Osteocyte (in vitro differentiated cells): Measurements from ENCODE around the gene NUP88. TPM values are rescaled to one million over a fixed set of nuclear protein-coding genes. Genes with fewer than 3 reads are reported as not detected.
"Not testable (repeated sequence)": the region's sequence is repeated elsewhere in the genome, so short reads cannot be mapped to it uniquely, and the experiment has no call there.

Experiments used
- DNase-seq: peaks from one replicate; pipeline ENCODE4 v3.0.0; 2021; ENCODE audit warnings: mixed read lengths; ENCODE audit not compliant: unreplicated experiment; ENCODE audit errors: extremely low spot score
- H3K27ac Mint-ChIP-seq: one replicate; pipeline ENCODE4 v1.8.0; 2021; ENCODE audit warnings: mild to moderate bottlenecking, mixed read lengths; ENCODE audit not compliant: unreplicated experiment
- H3K27me3 Mint-ChIP-seq: one replicate; pipeline ENCODE4 v1.8.0; 2021; ENCODE audit warnings: mixed read lengths; ENCODE audit not compliant: unreplicated experiment
- H3K36me3 Mint-ChIP-seq: one replicate; pipeline ENCODE4 v1.8.0; 2021; ENCODE audit warnings: mixed read lengths; ENCODE audit not compliant: unreplicated experiment
- H3K4me1 Mint-ChIP-seq: one replicate; pipeline ENCODE4 v1.8.0; 2021; ENCODE audit warnings: mixed read lengths; ENCODE audit not compliant: unreplicated experiment
- H3K4me3 Mint-ChIP-seq: one replicate; pipeline ENCODE4 v1.8.0; 2021; ENCODE audit warnings: mild to moderate bottlenecking, moderate library complexity, mixed read lengths; ENCODE audit not compliant: unreplicated experiment
- H3K9me3 Mint-ChIP-seq: one replicate; pipeline ENCODE4 v1.8.0; 2021; ENCODE audit warnings: mixed read lengths; ENCODE audit not compliant: unreplicated experiment
- total RNA-seq: library from RNA; stranded (reverse); gene quantifications from 2 replicates; pipeline ENCODE4 v1.2.1, GENCODE V29; 2021
- TF ChIP-seq, protein P1 (sequence below): fragments of 200-600 bp; sonication (generic); IDR thresholded peaks from 2 replicates; pipeline ENCODE4 v1.5.0; 2021; ENCODE audit warnings: antibody characterized with exemption, mild to moderate bottlenecking, moderate library complexity

The NUP88 gene
- total RNA-seq, 1 donor from 2014 or later: 45.7 TPM

- H3K4me3 Mint-ChIP-seq: peak overlapping the region; percentile 81
- H3K36me3 Mint-ChIP-seq: peaks cover 20% of the 10 kb centered on the region
- no peak for DNase-seq
- H3K27ac Mint-ChIP-seq: peak overlapping the region; percentile 74
- TF ChIP-seq, protein P1, sequence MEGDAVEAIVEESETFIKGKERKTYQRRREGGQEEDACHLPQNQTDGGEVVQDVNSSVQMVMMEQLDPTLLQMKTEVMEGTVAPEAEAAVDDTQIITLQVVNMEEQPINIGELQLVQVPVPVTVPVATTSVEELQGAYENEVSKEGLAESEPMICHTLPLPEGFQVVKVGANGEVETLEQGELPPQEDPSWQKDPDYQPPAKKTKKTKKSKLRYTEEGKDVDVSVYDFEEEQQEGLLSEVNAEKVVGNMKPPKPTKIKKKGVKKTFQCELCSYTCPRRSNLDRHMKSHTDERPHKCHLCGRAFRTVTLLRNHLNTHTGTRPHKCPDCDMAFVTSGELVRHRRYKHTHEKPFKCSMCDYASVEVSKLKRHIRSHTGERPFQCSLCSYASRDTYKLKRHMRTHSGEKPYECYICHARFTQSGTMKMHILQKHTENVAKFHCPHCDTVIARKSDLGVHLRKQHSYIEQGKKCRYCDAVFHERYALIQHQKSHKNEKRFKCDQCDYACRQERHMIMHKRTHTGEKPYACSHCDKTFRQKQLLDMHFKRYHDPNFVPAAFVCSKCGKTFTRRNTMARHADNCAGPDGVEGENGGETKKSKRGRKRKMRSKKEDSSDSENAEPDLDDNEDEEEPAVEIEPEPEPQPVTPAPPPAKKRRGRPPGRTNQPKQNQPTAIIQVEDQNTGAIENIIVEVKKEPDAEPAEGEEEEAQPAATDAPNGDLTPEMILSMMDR: no peak
- H3K4me1 Mint-ChIP-seq: peaks cover 21% of the 10 kb centered on the region
- H3K27me3 Mint-ChIP-seq: no peaks in the 10 kb centered on the region
- no peaks in the 10 kb centered on the region for H3K9me3 Mint-ChIP-seq
These were observed 18.4 kb upstream of the NUP88 start for GRCh38 chr17:5437721-5438317.

DNA sequence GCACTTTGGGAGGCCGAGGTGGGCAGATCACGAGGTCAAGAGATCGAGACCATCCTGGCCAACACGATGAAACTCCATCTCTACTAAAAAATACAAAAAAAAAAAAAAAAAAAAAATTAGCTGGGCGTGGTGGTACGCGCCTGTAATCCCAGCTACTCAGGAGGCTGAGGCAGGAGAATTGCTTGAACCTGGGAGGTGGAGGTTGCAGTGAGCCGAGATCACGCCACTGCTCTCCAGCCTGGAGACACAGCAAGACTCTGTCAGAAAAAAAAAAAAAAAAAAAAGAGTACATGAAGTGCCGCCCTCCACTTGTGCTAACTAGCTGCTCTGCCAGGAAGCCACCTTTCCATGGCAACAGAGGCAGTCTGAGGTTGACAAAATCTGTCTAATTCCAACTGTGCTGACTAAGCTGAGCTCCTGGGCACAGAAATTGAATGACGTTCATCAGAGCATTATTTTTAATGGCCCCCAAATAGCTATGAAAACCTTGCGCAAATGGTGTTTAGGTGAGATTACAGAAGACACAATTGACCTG lies 16.4 kb upstream of the NUP88 start:
- H3K36me3 Mint-ChIP-seq: peaks cover 32% of the 10 kb centered on the region
- H3K27ac Mint-ChIP-seq, H3K4me3 Mint-ChIP-seq, H3K9me3 Mint-ChIP-seq, DNase-seq, H3K27me3 Mint-ChIP-seq: not testable (repeated sequence)
- H3K4me1 Mint-ChIP-seq: peaks cover 21% of the 10 kb centered on the region

- Mint-ChIP-seq H3K9me3 (no peaks in the 10 kb centered on the region), H3K4me3 (no peak overlapping the region), H3K27me3 (no peaks in the 10 kb centered on the region), H3K36me3 (peaks cover 37% of the 10 kb centered on the region), H3K27ac (no peak overlapping the region), H3K4me1 (peaks cover 21% of the 10 kb centered on the region)
- TF ChIP-seq, protein P1: no peak
- no peak for DNase-seq
These were observed 15.5 kb upstream of the NUP88 start for GRCh38 chr17:5434984-5435383.

DNA sequence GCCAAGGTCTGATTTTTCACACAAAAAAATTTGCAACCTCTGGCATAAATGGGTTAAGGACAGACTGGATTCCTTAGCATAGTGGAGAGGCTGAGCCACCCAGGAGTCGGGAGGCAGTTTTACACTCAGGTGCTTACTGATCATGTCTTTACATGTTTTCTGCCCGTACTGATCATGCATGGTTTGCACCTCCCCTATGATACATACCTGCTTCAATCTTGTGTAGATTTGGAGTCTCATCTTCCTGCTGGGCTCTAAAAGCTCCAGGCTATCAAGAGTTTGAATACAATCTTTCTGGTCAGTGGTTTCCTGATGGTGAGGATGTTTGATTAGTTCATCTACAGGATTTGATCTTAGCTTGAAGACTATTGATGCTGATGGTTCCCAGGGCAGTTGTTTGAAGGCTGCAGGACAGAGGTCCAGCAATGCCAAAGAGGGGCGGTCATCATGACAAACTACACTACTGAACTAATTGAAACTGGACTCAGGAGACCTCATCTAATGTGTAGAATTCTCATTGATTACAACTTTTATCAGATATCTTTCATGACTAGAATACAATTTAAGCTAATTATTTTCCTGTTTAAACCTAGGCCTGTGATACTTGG lies 12.6 kb upstream of the NUP88 start:
- no peak for DNase-seq
- TF ChIP-seq, protein P1: no peak
- Mint-ChIP-seq H3K4me3 (no peak overlapping the region), H3K27me3 (no peaks in the 10 kb centered on the region), H3K4me1 (peaks cover 3% of the 10 kb centered on the region), H3K27ac (no peak overlapping the region), H3K9me3 (no peaks in the 10 kb centered on the region), H3K36me3 (peaks cover 51% of the 10 kb centered on the region)

GRCh38 chr17:5431234-5431633 lies 11.8 kb upstream of the NUP88 start:
- H3K27me3 Mint-ChIP-seq, H3K4me3 Mint-ChIP-seq, H3K9me3 Mint-ChIP-seq, DNase-seq, H3K4me1 Mint-ChIP-seq, H3K27ac Mint-ChIP-seq: not testable (repeated sequence)
- H3K36me3 Mint-ChIP-seq: peaks cover 49% of the 10 kb centered on the region

DNA sequence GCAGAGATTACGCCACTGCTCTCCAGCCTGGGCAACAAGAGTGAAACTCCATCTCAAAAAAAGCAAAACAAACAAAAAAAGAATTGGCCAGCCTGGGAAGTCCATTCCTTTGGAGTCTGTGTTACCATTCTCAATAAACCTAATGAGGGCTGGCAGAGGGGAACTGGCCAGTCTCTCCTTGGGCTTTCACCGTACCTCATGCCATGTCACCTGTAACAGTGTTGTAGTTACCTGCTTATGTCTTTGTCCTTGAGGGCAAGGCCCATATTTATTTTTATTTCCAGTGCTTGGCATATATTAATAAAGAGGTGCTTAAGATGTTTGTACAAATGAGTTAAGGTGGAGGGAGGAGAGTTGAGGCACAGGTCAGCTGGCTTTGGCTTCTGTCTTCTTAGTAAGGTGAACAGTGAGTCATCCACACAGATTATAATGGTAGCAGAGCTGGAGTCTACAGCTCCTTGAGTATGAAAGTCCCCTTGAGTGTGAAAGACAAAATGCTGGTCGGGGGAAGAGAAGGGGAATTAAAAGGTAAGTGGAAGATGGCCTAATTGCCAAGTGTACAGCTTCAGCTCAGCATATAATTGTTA lies 11.0 kb upstream of the NUP88 start:
- DNase-seq: no peak
- Mint-ChIP-seq H3K4me3 (no peak overlapping the region), H3K27me3 (no peaks in the 10 kb centered on the region), H3K27ac (no peak overlapping the region), H3K9me3 (no peaks in the 10 kb centered on the region), H3K36me3 (peaks cover 52% of the 10 kb centered on the region), H3K4me1 (no peaks in the 10 kb centered on the region)
- TF ChIP-seq, protein P1: no peak
